ENCODE results near the gene TMPRSS4. TPM values are rescaled to one million over a fixed set of nuclear protein-coding genes. Genes with fewer than 3 reads are reported as not detected.
A peak's percentile ranks its signal among the peaks of the same experiment; 100 is the strongest.

TMPRSS4 gene
- total and polyA plus RNA-seq, 9 of the 15 experiments (the other 6 are each of a cell fraction or from before 2014, with no cell fraction given): 4.0 to 10.0 (median 5.6) TPM

- no peak for TF ChIP-seq ZBTB49 (CRISPR knock-in tag; IDR thresholded peaks at IDR 0.05; ENCODE audit: borderline replicate concordance)
- TF ChIP-seq KDM1A (IDR thresholded peaks at IDR 0.05): peak; percentile 83 to 87
- TF ChIP-seq RCOR1 (IDR thresholded peaks at IDR 0.05; ENCODE audit: borderline replicate concordance in 1 of 2, low read depth in 2 of 2, low read length in 2 of 2): peak in 1 of 2 experiments; percentile 11; a peak in 1 of 4 replicates
- DNase-seq (ENCODE audit: extremely low read depth in 1 of 4, low spot score in 3 of 4) (no peak), FAIRE-seq (no peak), ATAC-seq (no peak)
- BruUV-seq (replicated peaks): no TSS peak
- Histone ChIP-seq H3K4me3 (no peak overlapping the region), H4K20me1 (replicated peaks; ENCODE audit: control insufficient read depth, insufficient read depth, low read length) (no peaks in the 10 kb centered on the region), H3K9me3 (replicated peaks; ENCODE audit: control insufficient read depth, insufficient read depth, low read depth, low read length) (no peaks in the 10 kb centered on the region), H3K4me1 (replicated peaks in 1 of 2; ENCODE audit: control insufficient read depth in 2 of 2, insufficient read depth in 2 of 2, low read length in 2 of 2) (peaks cover 15 to 24% of the 10 kb centered on the region in 2 experiments), H3K36me3 (ENCODE audit: control insufficient read depth, insufficient read depth, low read length) (no peaks in the 10 kb centered on the region), H3K9me1 (ENCODE audit: control insufficient read depth, insufficient read depth, low read length) (no peaks in the 10 kb centered on the region), H3K27ac (ENCODE audit: extremely low read depth, low read depth, low read length) (no peak overlapping the region), H2AFZ (ENCODE audit: low read depth, low read length) (no peak overlapping the region), H3K27me3 (ENCODE audit: control insufficient read depth in 2 of 2, insufficient read depth in 2 of 2, low read length in 2 of 2) (0 out of 5 replicates have a peak, but pooled peaks cover 0 to under 1% of the 10 kb centered on the region in 2 experiments), H3K9ac (ENCODE audit: insufficient read depth in 1 of 2, low read depth in 2 of 2, low read length in 2 of 2) (no peak overlapping the region), H3K79me2 (ENCODE audit: control insufficient read depth, insufficient read depth, low read length) (no peaks in the 10 kb centered on the region), H3K4me2 (ENCODE audit: insufficient read depth, low read length) (no peak overlapping the region)
- ChIA-PET POLR2A (no interaction called here), CTCF (ENCODE audit: low intra/inter-chr PET ratio) (interaction anchor here (1.5 kb wide), 1 partner anchor 231 kb away, joined by 4 read pairs; no protein-coding TSS in a partner anchor)
- in situ Hi-C loops (cut with MboI) (loop anchor here (10.0 kb wide), 1 partner anchor 626 kb away; no protein-coding TSS in a partner anchor), intact Hi-C loops (cut with micrococcal nuclease) (loop anchor here (5.0 kb wide), 3 partner anchors 63 to 143 kb away; partner anchors contain the start of genes IL10RA and TMPRSS13)
- 23% methylated on average over 7 of the region's 7 CpGs for WGBS (ENCODE audit: insufficient coverage, low coverage, missing lambda C conversion rate)
Measured at GRCh38 chr11:118050208-118050891, 26.5 kb upstream of the TMPRSS4 start.
